Parathyroid adenoma (tissue), 2 donors: ENCODE results near the gene RTL1.

ENCODE experiments used
- H2AFZ ChIP-seq: fragments of 300-600 bp; sonication (generic); one replicate; pipeline ENCODE4 v1.7.0; 2017; ENCODE audit warnings: antibody characterized with exemption, mild to moderate bottlenecking
- H3K27ac ChIP-seq: fragments of 300-600 bp; sonication (generic); one replicate; pipeline ENCODE4 v1.7.0; 2017
- H3K27me3 ChIP-seq: fragments of 300-600 bp; sonication (generic); one replicate; pipeline ENCODE4 v1.7.0; 2017; ENCODE audit warnings: low read length; ENCODE audit not compliant: control insufficient read depth, insufficient read depth
- H3K36me3 ChIP-seq: fragments of 300-600 bp; sonication (generic); one replicate; pipeline ENCODE4 v1.7.0; 2017; ENCODE audit warnings: low read length; ENCODE audit not compliant: control insufficient read depth, insufficient read depth
- H3K4me1 ChIP-seq: fragments of 300-600 bp; sonication (generic); one replicate; pipeline ENCODE4 v1.7.0; 2017; ENCODE audit warnings: control low read depth
- H3K4me2 ChIP-seq: fragments of 300-600 bp; sonication (generic); one replicate; pipeline ENCODE4 v1.7.0; 2017; ENCODE audit warnings: low read length
- H3K4me3 ChIP-seq: fragments of 300-600 bp; sonication (generic); one replicate; pipeline ENCODE4 v1.7.0; 2017; ENCODE audit warnings: low read depth, low read length
- H3K79me2 ChIP-seq: fragments of 300-600 bp; sonication (generic); one replicate; pipeline ENCODE4 v1.7.0; 2017; ENCODE audit warnings: control low read depth
- H3K9ac ChIP-seq: fragments of 300-600 bp; sonication (generic); one replicate; pipeline ENCODE4 v1.7.0; 2017; ENCODE audit warnings: mild to moderate bottlenecking
- H3K9me3 ChIP-seq: fragments of 300-600 bp; sonication (generic); one replicate; pipeline ENCODE4 v1.7.0; 2017; ENCODE audit warnings: low read length; ENCODE audit not compliant: control insufficient read depth
- CTCF ChIP-seq: fragments of 300-600 bp; sonication (generic); IDR thresholded peaks from one replicate; pipeline ENCODE4 v1.7.0; 2017; ENCODE audit warnings: antibody characterized with exemption, mild to moderate bottlenecking
- donor health status: primary hyperparathyroidism.

Gene RTL1

GRCh38 chr14:100866666-100867630 lies 36.6 kb downstream of the RTL1 start:
- Histone ChIP-seq H3K4me2 (no peak overlapping the region), H2AFZ (no peak overlapping the region), H3K9me3 (no peaks in the 10 kb centered on the region), H3K27me3 (no peaks in the 10 kb centered on the region), H3K36me3 (no peaks in the 10 kb centered on the region), H3K4me3 (no peak overlapping the region), H3K27ac (no peak overlapping the region), H3K4me1 (no peaks in the 10 kb centered on the region), H3K79me2 (no peaks in the 10 kb centered on the region), H3K9ac (no peak overlapping the region)
- TF ChIP-seq CTCF: no peak

GRCh38 chr14:100865682-100866591 lies 37.6 kb downstream of the RTL1 start:
- Histone ChIP-seq H3K4me3 (no peak overlapping the region), H3K36me3 (no peaks in the 10 kb centered on the region), H3K4me1 (no peaks in the 10 kb centered on the region), H2AFZ (no peak overlapping the region), H3K9me3 (no peaks in the 10 kb centered on the region), H3K9ac (no peak overlapping the region), H3K27me3 (no peaks in the 10 kb centered on the region), H3K4me2 (no peak overlapping the region), H3K79me2 (no peaks in the 10 kb centered on the region), H3K27ac (no peak overlapping the region)
- TF ChIP-seq CTCF: no peak

DNA sequence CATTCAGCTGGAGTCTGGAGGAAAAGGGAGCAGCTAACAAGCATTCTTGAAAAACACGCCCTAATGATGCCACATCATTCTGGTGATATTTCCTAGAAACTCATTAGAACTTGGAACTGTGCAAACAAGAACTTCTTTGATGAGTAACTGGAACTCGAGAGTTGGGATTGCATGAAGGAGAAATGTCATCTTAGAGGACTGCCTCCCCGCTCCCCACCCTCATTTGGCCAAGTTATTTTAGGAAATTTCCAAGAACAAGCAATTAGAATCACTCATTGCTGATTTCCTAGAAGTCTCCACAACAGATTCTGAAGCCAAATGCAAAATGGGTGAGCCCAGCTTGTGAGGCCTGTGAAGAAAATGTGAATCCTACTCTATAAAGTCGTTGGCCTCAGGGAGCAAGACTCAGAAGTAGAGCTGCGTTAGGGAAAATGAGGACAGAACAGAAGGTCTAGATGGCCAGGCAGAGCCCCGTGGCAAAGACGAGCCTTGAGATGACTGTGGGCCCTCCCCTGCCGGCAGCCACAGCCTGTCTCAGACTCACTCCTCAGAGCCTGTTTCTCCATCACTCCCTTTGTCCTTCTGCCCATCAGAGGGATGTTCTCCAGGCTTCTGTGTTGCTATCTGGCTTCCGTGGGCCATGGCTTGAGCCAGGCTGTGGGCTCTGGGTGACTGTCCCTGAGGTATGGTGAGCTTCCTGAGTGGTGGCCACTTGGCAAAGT lies 38.4 kb downstream of the RTL1 start:
- no peak overlapping the region for H2AFZ ChIP-seq
- H3K27me3 ChIP-seq: no peaks in the 10 kb centered on the region
- no peaks in the 10 kb centered on the region for H3K4me1 ChIP-seq
- no peaks in the 10 kb centered on the region for H3K9me3 ChIP-seq
- no peak overlapping the region for H3K4me3 ChIP-seq
- H3K36me3 ChIP-seq: no peaks in the 10 kb centered on the region
- no peak overlapping the region for H3K9ac ChIP-seq
- H3K4me2 ChIP-seq: no peak overlapping the region
- no peak for TF ChIP-seq CTCF
- no peaks in the 10 kb centered on the region for H3K79me2 ChIP-seq
- H3K27ac ChIP-seq: no peak overlapping the region

DNA sequence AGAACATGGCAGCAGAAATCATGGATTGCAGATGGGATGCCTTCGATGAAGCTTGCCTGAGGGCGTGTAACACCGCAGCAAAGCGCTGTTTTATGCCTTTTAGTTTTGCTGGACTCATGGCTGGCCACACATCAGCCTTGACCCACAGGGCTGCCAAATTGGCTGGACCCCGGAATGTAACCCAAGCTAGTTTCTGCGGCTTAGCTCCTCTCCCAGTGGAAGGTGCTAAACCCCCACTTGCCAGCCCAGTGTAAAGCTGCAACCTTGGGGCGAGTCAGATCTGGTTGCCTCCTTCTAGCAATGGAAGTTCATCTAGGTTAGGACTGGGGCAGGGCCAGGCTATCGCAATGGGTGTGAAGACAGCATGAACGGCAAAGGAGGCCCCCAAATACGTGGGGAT lies 39.3 kb downstream of the RTL1 start:
- no peak overlapping the region for H3K27ac ChIP-seq
- no peaks in the 10 kb centered on the region for H3K36me3 ChIP-seq
- H3K4me3 ChIP-seq: no peak overlapping the region
- no peaks in the 10 kb centered on the region for H3K79me2 ChIP-seq
- TF ChIP-seq CTCF: no peak
- no peak overlapping the region for H3K4me2 ChIP-seq
- H3K4me1 ChIP-seq: no peaks in the 10 kb centered on the region
- H2AFZ ChIP-seq: no peak overlapping the region
- no peak overlapping the region for H3K9ac ChIP-seq
- H3K27me3 ChIP-seq: no peaks in the 10 kb centered on the region
- no peaks in the 10 kb centered on the region for H3K9me3 ChIP-seq
